Measurements from ENCODE around the gene MLLT10.
"Not testable (repeated sequence)": the region's sequence is repeated elsewhere in the genome, so short reads cannot be mapped to it uniquely, and the experiment has no call there.

The MLLT10 gene

GRCh38 chr10:21534280-21534586, 201 bp downstream of the MLLT10 start:
- TF ChIP-seq, protein P1, sequence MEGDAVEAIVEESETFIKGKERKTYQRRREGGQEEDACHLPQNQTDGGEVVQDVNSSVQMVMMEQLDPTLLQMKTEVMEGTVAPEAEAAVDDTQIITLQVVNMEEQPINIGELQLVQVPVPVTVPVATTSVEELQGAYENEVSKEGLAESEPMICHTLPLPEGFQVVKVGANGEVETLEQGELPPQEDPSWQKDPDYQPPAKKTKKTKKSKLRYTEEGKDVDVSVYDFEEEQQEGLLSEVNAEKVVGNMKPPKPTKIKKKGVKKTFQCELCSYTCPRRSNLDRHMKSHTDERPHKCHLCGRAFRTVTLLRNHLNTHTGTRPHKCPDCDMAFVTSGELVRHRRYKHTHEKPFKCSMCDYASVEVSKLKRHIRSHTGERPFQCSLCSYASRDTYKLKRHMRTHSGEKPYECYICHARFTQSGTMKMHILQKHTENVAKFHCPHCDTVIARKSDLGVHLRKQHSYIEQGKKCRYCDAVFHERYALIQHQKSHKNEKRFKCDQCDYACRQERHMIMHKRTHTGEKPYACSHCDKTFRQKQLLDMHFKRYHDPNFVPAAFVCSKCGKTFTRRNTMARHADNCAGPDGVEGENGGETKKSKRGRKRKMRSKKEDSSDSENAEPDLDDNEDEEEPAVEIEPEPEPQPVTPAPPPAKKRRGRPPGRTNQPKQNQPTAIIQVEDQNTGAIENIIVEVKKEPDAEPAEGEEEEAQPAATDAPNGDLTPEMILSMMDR (IDR thresholded peaks at IDR 0.05; ENCODE audit: low read depth, low read length) = no peak
- DNase-seq (ENCODE audit: low read depth in 2 of 2) = no peak
- H3K4me3 ChIP-seq (replicated peaks in 1 of 2; ENCODE audit: low read depth in 2 of 2, low read length in 2 of 2) = peak overlapping the region; percentile 75 to 79

DNA sequence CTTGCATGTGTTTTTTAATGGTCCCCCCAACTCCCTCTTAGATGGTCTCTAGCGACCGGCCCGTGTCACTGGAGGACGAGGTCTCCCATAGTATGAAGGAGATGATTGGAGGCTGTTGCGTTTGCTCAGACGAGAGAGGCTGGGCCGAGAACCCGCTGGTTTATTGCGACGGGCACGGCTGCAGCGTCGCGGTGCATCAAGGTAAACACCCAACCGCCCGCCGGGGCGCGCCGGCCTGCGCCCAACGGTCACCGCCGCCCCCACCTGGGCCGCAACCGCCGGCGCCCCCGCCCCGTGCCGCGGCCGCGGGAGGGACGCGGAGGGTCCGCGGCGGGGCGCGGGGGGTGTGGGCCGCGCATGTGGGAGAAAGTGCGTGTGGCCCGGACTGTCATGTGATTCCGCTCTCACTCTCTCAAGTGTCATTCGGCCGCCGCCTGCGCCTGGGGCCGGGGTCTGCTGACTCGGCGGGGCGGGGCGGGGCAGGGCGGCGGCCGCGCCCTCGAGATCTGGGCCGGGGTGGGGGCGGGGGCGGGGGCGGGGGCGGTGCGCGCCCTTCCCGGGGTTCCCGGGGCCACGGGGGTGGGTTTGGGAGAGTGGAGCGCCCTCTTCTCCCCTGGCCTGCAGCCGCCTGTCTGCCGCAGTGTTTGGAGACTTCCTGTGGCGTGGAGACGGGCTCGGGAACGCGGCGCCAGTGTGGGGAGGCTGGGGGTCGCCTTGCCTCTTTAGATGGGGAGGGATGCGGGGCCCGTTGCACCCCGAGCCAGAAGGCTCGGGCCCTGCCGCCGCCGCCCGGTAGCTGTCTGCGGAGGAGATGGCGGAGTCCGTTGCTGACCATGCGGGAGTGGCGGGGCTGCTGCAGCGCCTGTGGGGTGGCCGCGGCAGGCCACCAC, 817 bp downstream of the MLLT10 start:
- DNase-seq (ENCODE audit: low read depth in 2 of 2) = peak; percentile 49 to 57
- TF ChIP-seq, protein P1 (IDR thresholded peaks at IDR 0.05; ENCODE audit: low read depth, low read length) = no peak
- peak overlapping the region; percentile 75 to 79 for H3K4me3 ChIP-seq (replicated peaks in 1 of 2; ENCODE audit: low read depth in 2 of 2, low read length in 2 of 2)

DNA sequence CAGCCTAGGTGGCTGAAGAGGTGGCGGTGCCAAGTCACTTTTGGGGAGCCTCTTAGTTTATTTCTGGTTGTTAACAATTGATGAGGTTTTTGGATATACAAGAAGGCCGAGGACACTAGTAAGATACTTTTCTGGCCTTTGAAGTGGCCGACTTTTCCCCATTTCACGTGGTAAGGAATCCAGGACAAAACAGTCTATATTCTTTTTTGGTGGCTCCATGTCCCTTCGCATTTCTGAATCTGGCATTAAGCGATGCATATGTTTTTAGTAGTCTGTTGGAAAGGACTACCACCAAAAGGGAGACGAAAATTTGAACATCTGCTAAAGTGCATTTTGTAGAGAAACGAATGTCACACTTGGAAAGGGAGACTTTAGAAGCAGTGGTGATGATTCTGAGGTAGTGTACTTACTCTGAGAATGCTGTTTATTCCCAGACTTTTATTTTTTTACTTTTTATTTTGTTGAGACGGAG, 1.5 kb downstream of the MLLT10 start:
- TF ChIP-seq, protein P1 (IDR thresholded peaks at IDR 0.05; ENCODE audit: low read depth, low read length) = no peak
- H3K4me3 ChIP-seq (replicated peaks in 1 of 2; ENCODE audit: low read depth in 2 of 2, low read length in 2 of 2) = peak overlapping the region; percentile 75 to 79
- peak; percentile 11 to 22 for DNase-seq (ENCODE audit: low read depth in 2 of 2)

- not testable (repeated sequence) for DNase-seq (ENCODE audit: low read depth in 2 of 2); H3K4me3 ChIP-seq (replicated peaks in 1 of 2; ENCODE audit: low read depth in 2 of 2, low read length in 2 of 2)
Observed at GRCh38 chr10:21535976-21536375, 1.9 kb downstream of the MLLT10 start.

DNA sequence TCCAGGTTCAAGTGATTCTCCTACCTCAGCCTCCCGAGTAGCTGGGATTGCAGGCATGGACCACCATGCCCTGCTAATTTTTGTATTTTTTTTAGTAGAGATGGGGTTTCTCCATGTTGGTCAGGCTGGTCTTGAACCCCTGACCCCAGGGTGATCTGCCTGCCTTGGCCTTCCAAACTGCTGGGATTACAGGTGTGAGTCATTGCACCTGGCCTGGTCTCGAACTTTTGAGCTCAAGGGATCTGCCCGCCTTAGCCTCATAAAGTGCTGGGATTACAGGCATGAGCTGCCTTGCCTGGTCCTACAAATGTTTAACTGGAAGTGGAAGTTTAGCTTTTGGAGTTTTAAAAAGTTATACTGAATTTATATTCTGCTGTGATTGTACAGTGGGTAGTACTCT, 2.8 kb downstream of the MLLT10 start:
- TF ChIP-seq, protein P1 (IDR thresholded peaks at IDR 0.05; ENCODE audit: low read depth, low read length) = no peak
- H3K4me3 ChIP-seq (replicated peaks in 1 of 2; ENCODE audit: low read depth in 2 of 2, low read length in 2 of 2) = no peak overlapping the region
- no peak for DNase-seq (ENCODE audit: low read depth in 2 of 2)

DNA sequence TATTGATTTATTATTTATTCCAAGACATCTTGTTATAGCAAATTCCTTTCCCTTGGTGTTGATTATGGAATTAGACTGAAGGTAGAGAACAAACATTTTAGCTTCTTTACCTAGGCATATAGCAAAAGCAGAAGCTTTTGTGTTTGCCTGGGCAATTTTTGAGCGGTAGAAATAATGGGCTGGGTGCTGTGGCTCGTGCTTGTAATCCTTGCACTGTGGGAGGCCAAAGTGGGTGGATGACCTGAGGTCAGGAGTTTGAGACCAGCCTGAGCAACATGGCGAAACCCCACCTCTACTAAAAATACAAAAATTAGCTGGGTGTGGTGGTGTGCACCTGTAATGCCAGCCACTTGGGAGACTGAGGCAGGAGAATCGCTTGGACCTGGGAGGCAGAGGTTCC, 6.7 kb downstream of the MLLT10 start:
- not testable (repeated sequence) for DNase-seq (ENCODE audit: low read depth in 2 of 2); H3K4me3 ChIP-seq (replicated peaks in 1 of 2; ENCODE audit: low read depth in 2 of 2, low read length in 2 of 2)

DNA sequence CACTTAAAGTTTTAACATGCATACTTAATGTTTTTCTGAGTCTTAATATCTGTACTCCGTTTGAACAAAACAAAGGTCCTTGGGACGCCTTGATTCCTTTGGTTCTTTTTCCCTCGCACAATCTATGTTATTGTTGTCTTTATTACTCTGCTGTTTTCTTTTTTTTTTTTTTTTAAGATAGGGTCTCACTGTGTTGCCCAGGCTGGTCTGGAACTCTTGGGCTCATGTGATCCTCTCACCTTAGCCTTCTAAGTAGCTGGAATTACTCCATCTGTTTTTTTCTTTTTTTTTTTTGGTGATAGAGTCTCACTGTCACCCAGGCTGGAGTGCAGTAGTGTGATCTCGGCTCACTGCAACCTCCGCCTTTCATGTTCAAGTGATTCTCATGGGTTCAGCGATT, 13.2 kb downstream of the MLLT10 start:
- DNase-seq (ENCODE audit: low read depth in 2 of 2) = no peak
- TF ChIP-seq, protein P1 (IDR thresholded peaks at IDR 0.05; ENCODE audit: low read depth, low read length) = no peak
- no peak overlapping the region for H3K4me3 ChIP-seq (replicated peaks in 1 of 2; ENCODE audit: low read depth in 2 of 2, low read length in 2 of 2)

- H3K4me3 ChIP-seq (replicated peaks in 1 of 2; ENCODE audit: low read depth in 2 of 2, low read length in 2 of 2) = no peak overlapping the region
- TF ChIP-seq, protein P1 (IDR thresholded peaks at IDR 0.05; ENCODE audit: low read depth, low read length) = no peak
- DNase-seq (ENCODE audit: low read depth in 2 of 2) = no peak
Observed at GRCh38 chr10:21552638-21553037, 18.6 kb downstream of the MLLT10 start.

All from cardiac fibroblast (primary cell).